CD8-positive, alpha-beta memory T cell (primary cell): Measurements from ENCODE around the gene SEMA5A. TPM values are rescaled to one million over a fixed set of nuclear protein-coding genes. Genes with fewer than 3 reads are reported as not detected.

Source experiments
- CTCF ChIA-PET: fragments of 350-600 bp; sonication (Branson Sonifier 250); formaldehyde crosslinking; loops from one replicate; lab custom pipeline; 2021; ENCODE audit warnings: antibody characterized with exemption; lab: Charles Lee
- POLR2A ChIA-PET: fragments of 350-600 bp; sonication (Branson Sonifier 250); formaldehyde crosslinking; loops from one replicate; lab custom pipeline; 2021; ENCODE audit warnings: antibody characterized with exemption; lab: Charles Lee
- DNase-seq, 5 donors: peaks; one replicate each; pipeline versions ENCODE4 v3.0.0 to v3.0.0-alpha.2; 2020 to 2022; ENCODE audit warnings: mixed read lengths in 1 of 5
- H3K27ac ChIP-seq: one replicate; pipeline ENCODE4 v1.7.0; 2013; ENCODE audit warnings: low read depth, mild to moderate bottlenecking, low read length, moderate library complexity
- H3K27me3 ChIP-seq: 2 replicates; pipeline ENCODE4 v1.7.0; 2013; ENCODE audit warnings: low read length, mild to moderate bottlenecking; ENCODE audit not compliant: insufficient read depth, poor library complexity, severe bottlenecking
- H3K36me3 ChIP-seq: 2 replicates; pipeline ENCODE4 v1.7.0; 2013; ENCODE audit warnings: mild to moderate bottlenecking, low read length, moderate library complexity; ENCODE audit not compliant: insufficient read depth
- H3K4me1 ChIP-seq: 2 replicates; pipeline ENCODE4 v1.7.0; 2013; ENCODE audit warnings: mild to moderate bottlenecking, low read length, moderate library complexity; ENCODE audit not compliant: insufficient read depth
- H3K4me3 ChIP-seq: 2 replicates; pipeline ENCODE4 v1.7.0; 2013; ENCODE audit warnings: mild to moderate bottlenecking, low read length
- H3K9me3 ChIP-seq: 2 replicates; pipeline ENCODE4 v1.7.0; 2013; ENCODE audit warnings: mild to moderate bottlenecking, low read length
- H3K27ac Mint-ChIP-seq, 8 donors: one replicate each; pipeline ENCODE4 v1.8.0; 2020 to 2021; ENCODE audit warnings: mixed read lengths in 8 of 8, mild to moderate bottlenecking in 6 of 8, inconsistent platforms in 3 of 8, moderate library complexity in 3 of 8
- H3K27me3 Mint-ChIP-seq, 2 donors: one replicate each; pipeline ENCODE4 v1.8.0; 2020 to 2021; ENCODE audit warnings: mixed read lengths in 2 of 2, mild to moderate bottlenecking in 1 of 2, moderate library complexity in 1 of 2
- H3K36me3 Mint-ChIP-seq, 3 donors: one replicate each; pipeline ENCODE4 v1.8.0; 2020 to 2021; ENCODE audit warnings: mixed read lengths in 3 of 3, inconsistent platforms in 1 of 3, mild to moderate bottlenecking in 1 of 3
- H3K4me1 Mint-ChIP-seq, 3 donors: one replicate each; pipeline ENCODE4 v1.8.0; 2020 to 2021; ENCODE audit warnings: mixed read lengths in 3 of 3, inconsistent platforms in 1 of 3, mild to moderate bottlenecking in 1 of 3
- H3K4me3 Mint-ChIP-seq, 7 donors: one replicate each; pipeline ENCODE4 v1.8.0; 2020 to 2021; ENCODE audit warnings: mixed read lengths in 7 of 7, mild to moderate bottlenecking in 6 of 7, moderate library complexity in 4 of 7, inconsistent platforms in 2 of 7
- H3K9me3 Mint-ChIP-seq, 5 donors: one replicate each; pipeline ENCODE4 v1.8.0; 2020 to 2022; ENCODE audit warnings: mixed read lengths in 5 of 5, mild to moderate bottlenecking in 3 of 5, moderate library complexity in 2 of 5, inconsistent platforms in 1 of 5
- polyA plus RNA-seq: library from polyadenylated mRNA; unstranded; fragments of 300-500 nt; fragmentation: Illumina TruSeq; gene quantifications from one replicate; pipeline ENCODE4 v1.2.3, GENCODE V29; 2021
- total RNA-seq, 2 experiments: library from RNA; stranded (reverse); gene quantifications; one replicate each; pipeline ENCODE4 v1.2.3, GENCODE V29; 2021

Gene SEMA5A
- total and polyA plus RNA-seq, 3 experiments from 2014 or later: not detected

GRCh38 chr5:9391080-9391479 is 154.8 kb downstream of the SEMA5A start:
- H3K36me3 ChIP-seq: no peaks in the 10 kb centered on the region
- Mint-ChIP-seq H3K27ac (no peak overlapping the region), H3K9me3 (peaks cover 3 to 15% (median 8%) of the 10 kb centered on the region in 5 donors), H3K4me1 (no peaks in the 10 kb centered on the region), H3K36me3 (peaks cover 0 to 2% (median 0%) of the 10 kb centered on the region in 3 donors), H3K27me3 (no peaks in the 10 kb centered on the region), H3K4me3 (no peak overlapping the region)
- no peak for DNase-seq
- H3K9me3 ChIP-seq: no peaks in the 10 kb centered on the region
- ChIA-PET CTCF (interaction anchor here (0.6 kb wide), 1 partner anchor 82 kb away, joined by 3 read pairs; no protein-coding TSS in a partner anchor), POLR2A (no interaction called here)
- H3K4me3 ChIP-seq: no peak overlapping the region
- no peaks in the 10 kb centered on the region for H3K4me1 ChIP-seq
- H3K27me3 ChIP-seq: no peaks in the 10 kb centered on the region
- H3K27ac ChIP-seq: no peak overlapping the region

GRCh38 chr5:9390113-9390512 is 155.8 kb downstream of the SEMA5A start:
- ChIA-PET POLR2A (no interaction called here), CTCF (no interaction called here)
- Mint-ChIP-seq H3K27ac (no peak overlapping the region), H3K9me3 (peaks cover 3 to 15% (median 8%) of the 10 kb centered on the region in 5 donors), H3K27me3 (no peaks in the 10 kb centered on the region), H3K36me3 (peaks cover 0 to 2% (median 0%) of the 10 kb centered on the region in 3 donors), H3K4me3 (no peak overlapping the region), H3K4me1 (no peaks in the 10 kb centered on the region)
- H3K4me3 ChIP-seq: no peak overlapping the region
- H3K27ac ChIP-seq: no peak overlapping the region
- H3K27me3 ChIP-seq: no peaks in the 10 kb centered on the region
- no peaks in the 10 kb centered on the region for H3K9me3 ChIP-seq
- H3K4me1 ChIP-seq: no peaks in the 10 kb centered on the region
- no peaks in the 10 kb centered on the region for H3K36me3 ChIP-seq
- no peak for DNase-seq

DNA sequence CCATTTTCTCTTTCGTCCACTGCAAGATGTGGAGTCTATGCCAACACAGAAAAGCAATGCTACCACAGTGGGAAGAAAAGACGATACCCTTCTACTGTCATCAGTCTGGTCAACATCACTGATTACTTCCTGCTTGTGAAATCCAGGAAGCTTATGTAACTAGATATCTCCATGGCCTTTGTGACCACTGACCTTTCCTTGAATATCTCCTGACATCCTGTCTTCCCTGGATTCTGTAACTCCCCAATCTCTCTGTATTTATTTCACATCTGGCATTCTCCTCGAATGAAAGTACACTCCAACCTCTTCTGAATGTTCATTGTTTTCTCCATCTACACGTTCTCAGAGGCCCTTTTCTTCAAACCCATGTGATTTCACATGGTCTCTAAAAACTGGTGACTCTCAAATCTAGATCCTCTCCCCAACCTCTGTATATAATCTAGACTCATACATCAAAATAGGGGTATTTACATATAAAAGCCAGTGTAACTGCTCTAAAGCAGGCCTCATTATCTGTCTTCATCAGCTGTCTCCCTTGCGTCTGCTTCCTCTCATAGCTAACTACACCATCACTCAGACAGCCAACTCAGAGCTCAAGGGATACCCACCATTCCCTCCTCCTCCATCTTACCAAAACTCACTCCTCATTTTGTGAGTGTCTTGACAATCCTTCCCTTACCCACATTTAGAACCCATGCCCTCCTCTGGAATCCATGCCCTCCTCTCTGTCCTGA is 156.8 kb downstream of the SEMA5A start:
- Histone ChIP-seq H3K27ac (no peak overlapping the region), H3K9me3 (no peaks in the 10 kb centered on the region), H3K27me3 (no peaks in the 10 kb centered on the region), H3K36me3 (no peaks in the 10 kb centered on the region), H3K4me1 (no peaks in the 10 kb centered on the region), H3K4me3 (no peak overlapping the region)
- Mint-ChIP-seq H3K27me3 (no peaks in the 10 kb centered on the region), H3K9me3 (peaks cover 3 to 15% (median 8%) of the 10 kb centered on the region in 5 donors), H3K36me3 (peaks cover 0 to 2% (median 0%) of the 10 kb centered on the region in 3 donors), H3K27ac (no peak overlapping the region), H3K4me1 (no peaks in the 10 kb centered on the region), H3K4me3 (no peak overlapping the region)
- no peak for DNase-seq
- POLR2A ChIA-PET: no interaction called here
- CTCF ChIA-PET: no interaction called here

GRCh38 chr5:9387879-9388278 is 158.0 kb downstream of the SEMA5A start:
- Histone ChIP-seq H3K4me1 (no peaks in the 10 kb centered on the region), H3K4me3 (no peak overlapping the region), H3K9me3 (no peaks in the 10 kb centered on the region), H3K27me3 (no peaks in the 10 kb centered on the region), H3K27ac (no peak overlapping the region), H3K36me3 (no peaks in the 10 kb centered on the region)
- H3K27ac Mint-ChIP-seq: no peak overlapping the region
- CTCF ChIA-PET: no interaction called here
- H3K36me3 Mint-ChIP-seq: peaks cover 0 to 2% (median 0%) of the 10 kb centered on the region in 3 donors
- POLR2A ChIA-PET: no interaction called here
- H3K27me3 Mint-ChIP-seq: no peaks in the 10 kb centered on the region
- H3K9me3 Mint-ChIP-seq: peaks cover 3 to 15% (median 8%) of the 10 kb centered on the region in 5 donors
- H3K4me1 Mint-ChIP-seq: no peaks in the 10 kb centered on the region
- H3K4me3 Mint-ChIP-seq: no peak overlapping the region
- no peak for DNase-seq

DNA sequence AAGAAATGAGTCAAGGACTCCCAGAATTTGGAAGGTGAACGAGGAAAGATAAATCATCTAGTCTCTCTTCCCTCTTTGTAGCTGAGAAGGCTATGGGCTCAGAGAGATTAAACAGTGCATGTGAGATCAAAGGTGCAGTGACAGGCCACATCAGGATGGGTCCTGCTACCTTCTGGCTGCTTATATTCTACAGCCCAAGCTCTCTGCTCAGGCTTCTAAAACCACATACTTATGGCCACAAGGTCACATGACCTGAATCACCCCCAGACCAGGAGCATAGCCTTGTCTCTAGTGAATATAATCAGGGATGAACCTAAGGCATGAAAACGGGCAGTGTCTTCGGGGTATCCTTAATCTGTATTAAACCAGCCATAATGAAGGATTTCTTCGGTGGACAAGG is 158.9 kb downstream of the SEMA5A start:
- H3K4me1 ChIP-seq: no peaks in the 10 kb centered on the region
- Mint-ChIP-seq H3K27me3 (no peaks in the 10 kb centered on the region), H3K36me3 (peaks cover 0 to 2% (median 0%) of the 10 kb centered on the region in 3 donors), H3K9me3 (peaks cover 3 to 14% (median 8%) of the 10 kb centered on the region in 5 donors), H3K4me3 (no peak overlapping the region), H3K27ac (no peak overlapping the region), H3K4me1 (no peaks in the 10 kb centered on the region)
- H3K4me3 ChIP-seq: no peak overlapping the region
- H3K36me3 ChIP-seq: no peaks in the 10 kb centered on the region
- no peaks in the 10 kb centered on the region for H3K9me3 ChIP-seq
- CTCF ChIA-PET: no interaction called here
- DNase-seq: no peak
- H3K27ac ChIP-seq: no peak overlapping the region
- no peaks in the 10 kb centered on the region for H3K27me3 ChIP-seq
- POLR2A ChIA-PET: no interaction called here

DNA sequence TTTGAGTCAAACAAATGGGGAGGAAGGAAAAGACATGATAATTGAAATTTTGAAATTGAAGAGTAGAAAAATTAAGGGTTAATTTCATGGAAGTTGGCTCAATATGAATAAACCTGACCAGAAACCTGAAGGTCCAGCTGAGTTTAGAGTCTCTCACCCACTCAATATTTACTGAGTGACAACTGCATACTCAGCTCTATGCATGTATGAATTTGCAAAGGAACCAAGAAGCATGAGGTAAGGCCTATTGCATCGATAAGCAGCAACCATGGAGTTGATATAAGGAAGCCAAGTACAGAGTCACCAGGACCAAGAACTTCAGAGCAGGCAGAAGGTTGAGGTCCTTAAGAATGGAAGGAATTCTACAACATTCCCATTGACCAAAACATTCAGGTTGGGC is 163.4 kb downstream of the SEMA5A start:
- H3K4me3 ChIP-seq: no peak overlapping the region
- no peaks in the 10 kb centered on the region for H3K27me3 ChIP-seq
- H3K4me1 ChIP-seq: no peaks in the 10 kb centered on the region
- DNase-seq: no peak
- Mint-ChIP-seq H3K4me1 (no peaks in the 10 kb centered on the region), H3K36me3 (no peaks in the 10 kb centered on the region), H3K27ac (no peak overlapping the region), H3K4me3 (no peak overlapping the region), H3K27me3 (no peaks in the 10 kb centered on the region), H3K9me3 (peaks cover 0 to 8% (median 5%) of the 10 kb centered on the region in 5 donors)
- ChIA-PET POLR2A (no interaction called here), CTCF (no interaction called here)
- no peaks in the 10 kb centered on the region for H3K36me3 ChIP-seq
- no peak overlapping the region for H3K27ac ChIP-seq
- H3K9me3 ChIP-seq: no peaks in the 10 kb centered on the region

DNA sequence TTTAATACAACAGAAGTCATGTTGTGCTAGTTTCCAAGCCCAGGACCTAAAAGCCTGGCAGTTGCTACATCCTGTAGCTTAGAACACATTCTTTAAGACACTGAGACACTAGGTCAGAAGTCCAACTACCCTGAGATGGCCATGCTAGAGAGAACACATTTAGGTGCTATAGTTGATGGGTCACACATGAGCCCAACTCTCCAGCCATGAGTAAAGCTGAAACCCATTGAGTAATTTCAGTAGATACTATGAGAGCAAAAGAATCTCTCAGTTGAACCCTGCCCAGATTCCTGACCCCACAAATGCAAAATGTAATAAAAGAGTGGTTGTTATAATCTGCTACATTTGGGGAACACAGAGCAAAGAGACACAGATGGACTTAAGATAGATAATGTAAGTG is 164.4 kb downstream of the SEMA5A start:
- H3K36me3 ChIP-seq: no peaks in the 10 kb centered on the region
- no peak overlapping the region for H3K27ac Mint-ChIP-seq
- CTCF ChIA-PET: no interaction called here

DNA sequence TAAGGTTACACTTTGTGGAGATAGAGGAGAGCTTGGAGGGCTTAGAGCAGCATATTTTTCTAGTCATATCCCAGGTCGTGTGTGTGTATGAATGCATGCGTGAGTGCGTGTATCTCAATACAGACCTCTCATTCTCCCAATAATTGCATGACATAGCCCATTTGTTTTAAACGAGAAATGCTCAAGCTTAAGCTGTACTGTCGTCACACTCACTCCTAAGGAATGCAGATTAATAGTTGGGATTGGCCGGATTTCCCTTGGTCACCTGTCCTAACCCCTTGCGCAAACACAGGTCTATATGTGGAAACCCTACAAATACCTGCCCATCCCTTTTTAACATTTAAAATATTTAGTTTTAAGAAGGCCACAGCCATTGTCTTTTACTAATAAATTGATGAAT is 165.8 kb downstream of the SEMA5A start:
- no peak overlapping the region for H3K4me3 ChIP-seq
- H3K36me3 ChIP-seq: no peaks in the 10 kb centered on the region
- DNase-seq: no peak
- peaks cover 0 to 2% (median 0%) of the 10 kb centered on the region in 3 donors for H3K36me3 Mint-ChIP-seq
- no peaks in the 10 kb centered on the region for H3K27me3 Mint-ChIP-seq
- H3K27me3 ChIP-seq: no peaks in the 10 kb centered on the region
- no peaks in the 10 kb centered on the region for H3K4me1 ChIP-seq
- no peak overlapping the region for H3K27ac ChIP-seq
- peaks cover 0 to 16% (median 9%) of the 10 kb centered on the region in 5 donors for H3K9me3 Mint-ChIP-seq
- H3K4me1 Mint-ChIP-seq: no peaks in the 10 kb centered on the region
- H3K4me3 Mint-ChIP-seq: no peak overlapping the region
- CTCF ChIA-PET: no interaction called here
- no peak overlapping the region for H3K27ac Mint-ChIP-seq
- no peaks in the 10 kb centered on the region for H3K9me3 ChIP-seq
- POLR2A ChIA-PET: no interaction called here

More for the DNA sequence above, 164.4 kb downstream of the SEMA5A start:
- no peaks in the 10 kb centered on the region for H3K27me3 Mint-ChIP-seq
- Histone ChIP-seq H3K27me3 (no peaks in the 10 kb centered on the region), H3K4me3 (no peak overlapping the region), H3K27ac (no peak overlapping the region), H3K9me3 (no peaks in the 10 kb centered on the region), H3K4me1 (no peaks in the 10 kb centered on the region)
- H3K9me3 Mint-ChIP-seq: peaks cover 0 to 11% (median 4%) of the 10 kb centered on the region in 5 donors
- no peak overlapping the region for H3K4me3 Mint-ChIP-seq
- DNase-seq: no peak
- no peaks in the 10 kb centered on the region for H3K4me1 Mint-ChIP-seq
- POLR2A ChIA-PET: no interaction called here
- H3K36me3 Mint-ChIP-seq: no peaks in the 10 kb centered on the region
